GM13977 (cell line): ENCODE data around the gene ZNF598.

ENCODE experiments used
- DNase-seq: peaks from one replicate; pipeline ENCODE4 v3.0.0; 2012; ENCODE audit warnings: low spot score
- in situ Hi-C: fragments of 300-500 bp; cut with MboI; formaldehyde crosslinking; loops from one replicate; pipeline ENCODE4 v1.12.0; 2022; ENCODE audit warnings: low sequenced_read_pairs, low pct_unique_long_range_greater_than_20kb, mixed read lengths, inconsistent platforms; ENCODE audit not compliant: unreplicated experiment
- TF ChIP-seq, protein P1 (sequence below): IDR thresholded peaks from 2 replicates; pipeline ENCODE4 v1.5.1; 2012; ENCODE audit warnings: mild to moderate bottlenecking, control low read depth; ENCODE audit not compliant: insufficient read depth; ENCODE audit errors: extremely low read depth, missing control alignments

ZNF598 gene

DNA sequence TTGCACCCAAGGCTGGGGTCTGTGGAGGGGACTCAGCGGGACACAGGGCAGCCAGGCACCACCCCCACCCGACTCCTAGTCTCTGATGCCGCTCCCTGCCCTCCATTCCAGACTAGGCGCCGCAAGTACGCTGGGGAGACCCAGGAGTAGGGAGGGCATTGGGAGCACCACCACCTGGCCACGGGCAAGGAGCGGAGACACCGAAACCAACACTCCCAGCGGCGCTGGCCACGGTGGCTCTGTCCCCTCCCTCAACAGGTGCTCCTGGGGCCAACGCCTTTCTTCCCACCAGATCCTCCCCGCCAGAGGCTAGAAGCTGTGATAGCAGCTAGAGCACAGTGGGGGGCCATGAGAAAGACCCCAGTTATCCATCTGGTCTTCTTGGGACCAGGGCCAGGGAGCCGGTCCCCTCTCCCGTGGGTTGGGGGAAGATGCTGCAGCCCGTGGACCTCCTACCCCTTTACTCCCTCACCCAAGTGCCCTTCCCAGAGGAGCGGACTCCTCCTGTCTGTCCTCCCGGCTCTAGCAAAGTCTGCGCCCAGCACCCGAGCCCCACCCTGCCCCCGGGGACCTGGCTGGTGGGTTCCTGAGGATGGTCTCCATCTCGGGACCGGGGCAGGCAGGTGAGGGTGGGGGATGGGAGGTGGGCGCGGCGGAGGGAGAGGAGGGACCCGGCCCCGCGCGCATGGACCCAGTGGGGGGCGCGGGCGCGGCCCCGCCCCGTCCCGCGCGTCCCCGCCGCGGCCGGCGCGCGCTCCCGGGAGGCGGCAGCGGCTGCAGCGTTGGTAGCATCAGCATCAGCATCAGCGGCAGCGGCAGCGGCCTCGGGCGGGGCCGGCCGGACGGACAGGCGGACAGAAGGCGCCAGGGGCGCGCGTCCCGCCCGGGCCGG is 20.2 kb downstream of the ZNF598 start, which contains the start of gene SYNGR3:
TSS of gene SYNGR3 (plus strand) at position 762 of the 892 bp plus-strand sequence. CDS start 133 bp downstream, outside the sequence.
- peak; percentile 70 for DNase-seq
- TF ChIP-seq, protein P1, sequence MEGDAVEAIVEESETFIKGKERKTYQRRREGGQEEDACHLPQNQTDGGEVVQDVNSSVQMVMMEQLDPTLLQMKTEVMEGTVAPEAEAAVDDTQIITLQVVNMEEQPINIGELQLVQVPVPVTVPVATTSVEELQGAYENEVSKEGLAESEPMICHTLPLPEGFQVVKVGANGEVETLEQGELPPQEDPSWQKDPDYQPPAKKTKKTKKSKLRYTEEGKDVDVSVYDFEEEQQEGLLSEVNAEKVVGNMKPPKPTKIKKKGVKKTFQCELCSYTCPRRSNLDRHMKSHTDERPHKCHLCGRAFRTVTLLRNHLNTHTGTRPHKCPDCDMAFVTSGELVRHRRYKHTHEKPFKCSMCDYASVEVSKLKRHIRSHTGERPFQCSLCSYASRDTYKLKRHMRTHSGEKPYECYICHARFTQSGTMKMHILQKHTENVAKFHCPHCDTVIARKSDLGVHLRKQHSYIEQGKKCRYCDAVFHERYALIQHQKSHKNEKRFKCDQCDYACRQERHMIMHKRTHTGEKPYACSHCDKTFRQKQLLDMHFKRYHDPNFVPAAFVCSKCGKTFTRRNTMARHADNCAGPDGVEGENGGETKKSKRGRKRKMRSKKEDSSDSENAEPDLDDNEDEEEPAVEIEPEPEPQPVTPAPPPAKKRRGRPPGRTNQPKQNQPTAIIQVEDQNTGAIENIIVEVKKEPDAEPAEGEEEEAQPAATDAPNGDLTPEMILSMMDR, result no peak
- in situ Hi-C loops, result no loop called here

DNA sequence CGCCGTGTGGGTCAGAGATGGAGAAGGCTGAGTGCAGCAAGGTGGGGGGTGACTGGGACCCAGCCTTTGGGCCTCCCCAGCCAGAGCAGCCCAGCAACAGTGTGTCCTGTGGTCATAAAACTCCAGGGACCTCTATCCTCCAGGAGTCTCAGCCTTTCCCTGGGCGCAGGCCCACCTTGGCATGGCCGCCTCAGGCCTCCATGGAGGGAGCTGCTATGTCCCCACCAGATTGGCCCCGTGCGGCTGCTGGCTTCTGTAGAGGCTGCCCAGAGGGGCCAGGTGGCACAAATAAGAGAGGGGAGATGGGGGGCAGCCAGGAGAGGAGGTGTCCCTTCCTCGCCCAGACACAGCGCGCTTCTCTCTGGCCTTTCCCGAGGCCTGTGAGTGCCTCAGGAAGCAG is 22.4 kb downstream of the ZNF598 start:
- in situ Hi-C loops, result no loop called here
- no peak for DNase-seq
- TF ChIP-seq, protein P1, result no peak

DNA sequence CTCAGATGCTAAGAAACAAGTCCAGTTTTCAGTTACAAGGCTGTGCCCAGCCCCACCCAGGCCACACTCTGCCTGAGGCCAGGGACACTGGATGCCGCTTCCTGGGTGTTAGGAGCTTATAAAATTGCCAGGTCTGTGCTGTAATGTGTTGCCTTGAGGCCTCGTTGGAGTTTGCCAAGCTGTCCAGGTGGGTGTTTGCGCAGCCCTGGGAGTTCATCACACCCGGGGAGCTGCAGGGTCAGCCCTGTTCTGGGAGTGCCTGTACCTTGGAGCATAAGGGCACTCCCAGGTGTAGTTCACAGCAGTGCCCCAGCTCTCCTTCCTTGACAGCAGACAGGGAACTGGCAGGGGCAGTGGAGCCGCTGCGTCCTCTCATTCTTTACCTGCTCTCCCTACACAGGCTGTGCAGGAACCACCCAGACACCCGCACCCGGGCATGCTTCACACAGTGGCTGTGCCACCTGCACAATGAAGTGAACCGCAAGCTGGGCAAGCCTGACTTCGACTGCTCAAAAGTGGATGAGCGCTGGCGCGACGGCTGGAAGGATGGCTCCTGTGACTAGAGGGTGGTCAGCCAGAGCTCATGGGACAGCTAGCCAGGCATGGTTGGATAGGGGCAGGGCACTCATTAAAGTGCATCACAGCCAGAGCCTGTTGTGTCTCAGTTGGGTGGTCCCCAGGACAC is 24.0 kb downstream of the ZNF598 start:
- in situ Hi-C loops, result no loop called here
- TF ChIP-seq, protein P1, result no peak
- DNase-seq, result no peak

DNA sequence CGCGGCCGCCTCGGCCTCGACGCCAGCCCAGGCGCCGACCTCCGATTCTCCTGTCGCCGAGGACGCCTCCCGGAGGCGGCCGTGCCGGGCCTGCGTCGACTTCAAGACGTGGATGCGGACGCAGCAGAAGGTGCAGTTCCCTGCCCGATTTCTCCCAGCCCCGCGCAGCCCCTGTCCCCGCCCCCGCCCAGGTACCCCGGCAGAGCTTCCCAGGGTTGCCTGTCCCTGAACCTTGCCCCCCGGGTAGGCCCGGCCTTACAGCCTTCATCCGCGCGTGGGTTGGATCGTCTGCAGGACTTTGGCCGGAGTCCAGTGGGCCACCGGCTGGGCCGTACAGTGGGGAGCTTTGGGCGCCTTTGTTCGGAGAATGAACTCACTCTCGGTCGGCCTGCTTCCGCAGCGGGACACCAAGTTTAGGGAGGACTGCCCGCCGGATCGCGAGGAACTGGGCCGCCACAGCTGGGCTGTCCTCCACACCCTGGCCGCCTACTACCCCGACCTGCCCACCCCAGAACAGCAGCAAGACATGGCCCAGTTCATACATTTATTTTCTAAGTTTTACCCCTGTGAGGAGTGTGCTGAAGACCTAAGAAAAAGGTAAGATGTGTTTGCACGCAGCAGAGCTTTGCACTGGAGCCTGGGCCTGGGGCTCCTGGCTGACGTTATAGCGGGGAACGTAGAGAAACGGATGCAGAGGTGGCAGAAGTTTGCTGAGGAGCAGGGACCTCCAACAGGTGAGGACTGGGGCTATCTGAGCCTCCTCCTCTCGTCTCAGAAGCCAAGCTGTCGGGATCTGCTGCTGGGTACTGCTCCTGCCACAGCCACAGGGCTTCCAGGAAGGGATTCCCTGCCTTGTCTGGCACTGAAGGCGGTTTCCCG is 25.0 kb downstream of the ZNF598 start:
- in situ Hi-C loops, result no loop called here
- no peak for DNase-seq
- TF ChIP-seq, protein P1, result no peak

DNA sequence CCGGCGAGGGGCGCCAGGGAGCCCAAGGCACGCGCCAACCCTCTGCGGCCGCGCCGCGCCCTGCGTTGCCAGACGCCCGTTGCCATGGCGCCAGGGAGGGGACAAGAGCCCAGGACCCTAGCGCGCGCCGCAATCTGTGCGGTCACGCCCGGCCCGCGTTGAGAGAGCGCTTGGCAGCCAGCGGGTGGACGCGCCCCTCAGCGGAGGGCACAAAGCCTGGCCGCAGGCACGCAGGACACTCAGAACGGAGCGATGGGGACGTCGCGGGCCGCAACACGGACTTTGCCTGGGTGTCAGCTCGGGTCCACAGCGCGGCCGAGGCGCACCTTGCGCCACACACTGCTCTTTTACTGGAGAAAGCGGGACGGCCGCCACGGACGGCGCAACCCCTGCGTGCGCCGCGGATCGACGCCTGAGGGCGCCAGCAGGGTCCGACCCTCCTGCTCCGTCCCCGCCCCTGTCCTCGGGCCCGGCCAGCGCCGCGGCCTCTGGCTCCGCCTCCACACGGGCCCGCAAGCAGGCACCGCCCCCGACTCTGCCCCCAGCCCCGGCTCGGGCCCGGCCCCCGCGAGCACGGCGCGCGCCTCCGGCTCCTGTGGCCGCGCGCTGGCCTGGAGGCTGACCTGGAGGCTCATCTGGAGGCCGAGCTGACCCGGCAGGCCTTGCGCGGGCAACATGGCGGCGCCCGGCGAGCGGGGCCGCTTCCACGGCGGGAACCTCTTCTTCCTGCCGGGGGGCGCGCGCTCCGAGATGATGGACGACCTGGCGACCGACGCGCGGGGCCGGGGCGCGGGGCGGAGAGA is 25.9 kb downstream of the ZNF598 start, which contains the start of gene GFER:
TSS of gene GFER (plus strand) at position 650 of the 803 bp plus-strand sequence. CDS start at position 676, 26 bp downstream.
- in situ Hi-C loops, result no loop called here
- DNase-seq, result peak; percentile 99
- TF ChIP-seq, protein P1, result peak; percentile 72
